DND-41 (cell line): Measurements from ENCODE around the gene TMA16.
"Not testable (repeated sequence)": the region's sequence is repeated elsewhere in the genome, so short reads cannot be mapped to it uniquely, and the experiment has no call there.

Source experiments
- ATAC-seq: fragments of 200-7000 bp; cut with Tn5 transposase; 3 replicates; pipeline ENCODE4 v1.9.1; 2021; ENCODE audit warnings: low read depth; ENCODE audit not compliant: insufficient read depth
- DNase-seq: peaks from one replicate; pipeline ENCODE4 v3.0.0-alpha.2; 2020
- H2AFZ ChIP-seq: 2 replicates; pipeline ENCODE4 v1.6.0; 2012; ENCODE audit warnings: low read depth, low read length
- H3K27ac ChIP-seq: 2 replicates; pipeline ENCODE4 v1.5.1; 2012; ENCODE audit warnings: low read length, inconsistent platforms
- H3K27me3 ChIP-seq: fragments of 200-600 bp; sonication (generic); 2 replicates; pipeline ENCODE4 v1.6.0; 2012; ENCODE audit warnings: low read length, mild to moderate bottlenecking, inconsistent platforms; ENCODE audit not compliant: insufficient read depth, poor library complexity
- H3K36me3 ChIP-seq: 2 replicates; pipeline ENCODE4 v1.5.1; 2012; ENCODE audit warnings: low read length, inconsistent platforms; ENCODE audit not compliant: insufficient read depth
- H3K4me1 ChIP-seq: 2 replicates; pipeline ENCODE4 v1.5.1; 2012; ENCODE audit warnings: mild to moderate bottlenecking, low read length; ENCODE audit not compliant: insufficient read depth
- H3K4me2 ChIP-seq: 2 replicates; pipeline ENCODE4 v1.6.0; 2012; ENCODE audit warnings: mild to moderate bottlenecking, moderate library complexity, low read length, inconsistent platforms; ENCODE audit not compliant: insufficient read depth
- H3K4me3 ChIP-seq, 2 experiments: fragments of 200-600 bp in 1 of 2; shearing (Covaris generic) in 1 of 2; 2 replicates each; pipeline ENCODE4 v1.5.1; 2012 to 2016; ENCODE audit warnings: inconsistent platforms in 2 of 2, low read length in 2 of 2, mild to moderate bottlenecking in 2 of 2, low read depth in 1 of 2, moderate library complexity in 1 of 2
- H3K79me2 ChIP-seq: 2 replicates; pipeline ENCODE4 v1.6.0; 2012; ENCODE audit warnings: low read length, inconsistent platforms; ENCODE audit not compliant: insufficient read depth
- H3K9ac ChIP-seq: 2 replicates; pipeline ENCODE4 v1.6.0; 2012; ENCODE audit warnings: low read depth, mild to moderate bottlenecking, inconsistent platforms, low read length, moderate library complexity
- H3K9me3 ChIP-seq: 2 replicates; pipeline ENCODE4 v1.5.1; 2012; ENCODE audit warnings: low read length, moderate library complexity, mild to moderate bottlenecking, inconsistent platforms; ENCODE audit not compliant: insufficient read depth, severe bottlenecking
- H4K20me1 ChIP-seq: 2 replicates; pipeline ENCODE4 v1.6.0; 2012; ENCODE audit warnings: low read length; ENCODE audit not compliant: insufficient read depth
- EZH2 ChIP-seq: IDR thresholded peaks from 3 replicates; pipeline ENCODE4 v1.6.1; 2012; ENCODE audit warnings: borderline replicate concordance, low read depth, mild to moderate bottlenecking, moderate library complexity, low read length, inconsistent platforms; ENCODE audit not compliant: severe bottlenecking
- TF ChIP-seq, protein P1 (sequence below): IDR thresholded peaks from 2 replicates; pipeline ENCODE4 v1.5.1; 2012; ENCODE audit warnings: borderline replicate concordance, low read length, moderate library complexity, mild to moderate bottlenecking; ENCODE audit not compliant: poor library complexity, severe bottlenecking; ENCODE audit errors: extremely low read depth

The TMA16 gene

DNA sequence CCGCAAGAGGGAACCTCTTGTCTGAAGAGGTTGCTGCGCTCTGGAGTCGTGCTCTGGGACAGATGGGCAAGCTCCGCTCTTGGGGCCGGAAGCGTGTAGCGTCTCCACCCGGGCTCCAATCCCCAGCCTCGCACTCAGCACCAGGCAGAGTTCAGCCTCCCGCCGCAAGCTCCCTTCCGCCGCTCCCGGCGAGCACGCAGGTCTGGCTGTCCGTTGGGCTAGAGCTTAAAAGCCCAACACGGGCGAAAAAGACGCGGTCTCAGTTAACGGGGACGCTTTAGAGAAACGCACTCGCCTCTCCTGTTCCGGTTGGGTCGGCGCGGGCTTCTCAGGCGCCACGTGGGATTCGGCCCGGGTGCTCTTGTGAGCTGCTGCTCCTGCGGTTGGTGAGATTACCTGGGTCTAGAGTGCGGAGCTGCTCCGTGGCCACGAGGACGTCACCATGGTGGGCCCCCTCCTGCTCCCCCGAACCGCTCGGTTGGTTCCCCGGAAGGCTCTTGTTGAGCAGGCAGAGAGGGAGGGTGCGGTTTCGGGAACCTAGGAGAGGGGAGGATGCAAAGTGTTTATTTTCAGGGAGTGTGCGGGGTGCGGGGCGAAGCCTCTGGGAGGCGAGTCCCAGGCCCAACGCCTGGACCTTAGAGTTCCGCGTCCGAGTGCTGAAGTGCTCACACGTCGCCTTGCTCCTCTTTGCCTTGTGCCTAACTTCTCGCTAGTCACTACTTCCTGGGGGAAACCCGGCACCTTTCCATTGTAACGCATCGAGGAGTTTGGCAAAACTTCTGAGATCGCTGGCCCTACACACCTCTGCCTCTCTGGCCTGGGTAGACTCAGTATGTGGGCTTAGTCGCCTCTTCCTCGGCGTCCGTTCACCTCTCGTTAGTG, at the start of gene TMA16:
Gene TMA16 (plus strand): TSS at position 331 of the 882 bp plus-strand sequence. CDS start 112 bp downstream, at position 443.
- Histone ChIP-seq H3K27ac (peak within 1 kb of the TSS; percentile 83), H3K9ac (peak within 1 kb of the TSS; percentile 81), H3K9me3 (no peaks in the 10 kb centered on the region), H3K27me3 (no peaks in the 10 kb centered on the region), H3K4me1 (peaks cover 40% of the 10 kb centered on the region), H3K4me3 (peak within 1 kb of the TSS; percentile 44 to 70; a peak in 3 of 4 replicates), H3K79me2 (peaks cover 59% of the 10 kb centered on the region), H3K36me3 (peaks cover 14% of the 10 kb centered on the region; the same call in 1 of the 2 replicates), H3K4me2 (peak within 1 kb of the TSS; percentile 87), H2AFZ (peak within 1 kb of the TSS; percentile 84), H4K20me1 (peaks cover 14% of the 10 kb centered on the region; the same call in 1 of the 2 replicates)
- DNase-seq (peak; percentile 91), ATAC-seq (peak; percentile 87)
- TF ChIP-seq EZH2: no peak
- TF ChIP-seq, protein P1, sequence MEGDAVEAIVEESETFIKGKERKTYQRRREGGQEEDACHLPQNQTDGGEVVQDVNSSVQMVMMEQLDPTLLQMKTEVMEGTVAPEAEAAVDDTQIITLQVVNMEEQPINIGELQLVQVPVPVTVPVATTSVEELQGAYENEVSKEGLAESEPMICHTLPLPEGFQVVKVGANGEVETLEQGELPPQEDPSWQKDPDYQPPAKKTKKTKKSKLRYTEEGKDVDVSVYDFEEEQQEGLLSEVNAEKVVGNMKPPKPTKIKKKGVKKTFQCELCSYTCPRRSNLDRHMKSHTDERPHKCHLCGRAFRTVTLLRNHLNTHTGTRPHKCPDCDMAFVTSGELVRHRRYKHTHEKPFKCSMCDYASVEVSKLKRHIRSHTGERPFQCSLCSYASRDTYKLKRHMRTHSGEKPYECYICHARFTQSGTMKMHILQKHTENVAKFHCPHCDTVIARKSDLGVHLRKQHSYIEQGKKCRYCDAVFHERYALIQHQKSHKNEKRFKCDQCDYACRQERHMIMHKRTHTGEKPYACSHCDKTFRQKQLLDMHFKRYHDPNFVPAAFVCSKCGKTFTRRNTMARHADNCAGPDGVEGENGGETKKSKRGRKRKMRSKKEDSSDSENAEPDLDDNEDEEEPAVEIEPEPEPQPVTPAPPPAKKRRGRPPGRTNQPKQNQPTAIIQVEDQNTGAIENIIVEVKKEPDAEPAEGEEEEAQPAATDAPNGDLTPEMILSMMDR: no peak

DNA sequence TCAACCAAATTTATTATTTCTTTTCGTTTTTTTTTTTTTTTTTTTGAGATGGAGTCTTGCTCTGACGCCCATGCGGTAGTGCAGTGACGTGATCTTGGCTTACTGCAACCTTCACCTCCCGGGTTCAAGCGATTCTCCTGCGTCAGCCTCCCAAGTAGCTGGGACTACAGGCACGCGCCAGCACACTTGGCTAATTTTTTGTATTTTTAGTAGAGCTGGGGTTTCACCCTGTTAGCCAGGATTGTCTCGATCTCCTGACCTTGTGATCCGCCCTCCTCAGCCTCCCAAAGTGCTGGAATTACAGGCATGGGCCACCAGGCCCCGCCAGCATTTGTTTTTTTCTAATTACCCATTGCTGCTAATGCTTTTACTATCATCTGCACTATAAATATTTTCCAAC, 47.5 kb upstream of the TMA16 start:
- H4K20me1 ChIP-seq, ATAC-seq, H3K4me2 ChIP-seq, H3K36me3 ChIP-seq, DNase-seq, H3K27me3 ChIP-seq, H3K9ac ChIP-seq, H3K9me3 ChIP-seq, H3K79me2 ChIP-seq, H3K27ac ChIP-seq, H3K4me1 ChIP-seq, H3K4me3 ChIP-seq, H2AFZ ChIP-seq: not testable (repeated sequence)

- H3K9ac ChIP-seq: no peak overlapping the region
- no peak for ATAC-seq
- H2AFZ ChIP-seq: no peak overlapping the region
- no peak overlapping the region for H3K27ac ChIP-seq
- no peak overlapping the region for H3K4me3 ChIP-seq
- H3K4me1 ChIP-seq: no peaks in the 10 kb centered on the region
- no peaks in the 10 kb centered on the region for H3K36me3 ChIP-seq
- no peaks in the 10 kb centered on the region for H3K27me3 ChIP-seq
- no peaks in the 10 kb centered on the region for H3K9me3 ChIP-seq
- H3K4me2 ChIP-seq: no peak overlapping the region
- no peaks in the 10 kb centered on the region for H4K20me1 ChIP-seq
- TF ChIP-seq, protein P1: no peak
- TF ChIP-seq EZH2: no peak
- no peak for DNase-seq
- no peaks in the 10 kb centered on the region for H3K79me2 ChIP-seq
Measured at GRCh38 chr4:163447481-163447880, 47.0 kb upstream of the TMA16 start.

- Histone ChIP-seq H3K4me3 (no peak overlapping the region), H3K4me1 (no peaks in the 10 kb centered on the region), H2AFZ (no peak overlapping the region), H4K20me1 (no peaks in the 10 kb centered on the region), H3K36me3 (no peaks in the 10 kb centered on the region), H3K4me2 (no peak overlapping the region), H3K9ac (no peak overlapping the region), H3K9me3 (no peaks in the 10 kb centered on the region), H3K27ac (no peak overlapping the region), H3K79me2 (no peaks in the 10 kb centered on the region), H3K27me3 (no peaks in the 10 kb centered on the region)
- DNase-seq: no peak
- TF ChIP-seq, protein P1: no peak
- no peak for TF ChIP-seq EZH2
- no peak for ATAC-seq
Measured at GRCh38 chr4:163448540-163449203, 45.8 kb upstream of the TMA16 start.
